ENCODE results near the gene PPP2R3B.

GRCh38 chrX:298993-299392 is 87.7 kb downstream of the PPP2R3B start:
- no peak for TF ChIP-seq CTCF (optimal IDR thresholded peaks at IDR 0.05 in 1 of 3, IDR thresholded peaks at IDR 0.05 in 1 of 3, conservative IDR thresholded peaks at IDR 0.05 in 1 of 3; ENCODE audit: extremely low read depth in 1 of 3, insufficient read depth in 2 of 3, low read length in 3 of 3)
- TF ChIP-seq EZH2 (IDR thresholded peaks at IDR 0.05; ENCODE audit: low read length): no peak
